Body of pancreas (tissue), 4 donors: ENCODE data around the gene C3orf70. TPM values are rescaled to one million over a fixed set of nuclear protein-coding genes. Genes with fewer than 3 reads are reported as not detected.

ENCODE experiments used
- ATAC-seq: fragments of 150-250 bp; one replicate; pipeline ENCODE4 v1.9.1; 2016
- DNase-seq, 4 donors: peaks; one replicate each; pipeline ENCODE4 v3.0.0-alpha.2; 2019
- H3K27ac ChIP-seq, 4 donors: fragments of 200-600 bp; sonication (generic); 1 replicate in 3 of 4; 2 replicates in 1 of 4; pipeline versions ENCODE4 v1.5.1 to v1.6.1; 2016 to 2019; ENCODE audit warnings: mild to moderate bottlenecking in 1 of 4, mixed read lengths in 1 of 4, moderate library complexity in 1 of 4
- H3K27me3 ChIP-seq, 2 donors: fragments of 200-600 bp; sonication (generic); one replicate each; pipeline ENCODE4 v1.6.0; 2016; ENCODE audit warnings: mild to moderate bottlenecking in 1 of 2
- H3K36me3 ChIP-seq, 2 donors: fragments of 200-600 bp; sonication (generic); replicated peaks in 1 of 2; 2 replicates each; pipeline ENCODE4 v1.5.1; 2016; ENCODE audit warnings: low read depth in 2 of 2; ENCODE audit not compliant: insufficient read depth in 1 of 2
- H3K4me1 ChIP-seq: fragments of 200-600 bp; sonication (generic); one replicate; pipeline ENCODE4 v1.6.0; 2016
- H3K4me3 ChIP-seq, 2 donors: fragments of 200-600 bp; sonication (generic); 1 replicate in 1 of 2; 2 replicates in 1 of 2; pipeline ENCODE4 v1.5.1; 2016 to 2019
- H3K9me3 ChIP-seq, 3 donors: fragments of 200-600 bp; sonication (generic); 1 replicate in 2 of 3; 2 replicates in 1 of 3; pipeline ENCODE4 v1.5.1; 2016
- CTCF ChIP-seq, 7 experiments: fragments of 450-650 bp in 4 of 7; fragments of 200-600 bp in 3 of 7; sonication (generic) in 3 of 7; IDR thresholded peaks; one replicate each; pipeline ENCODE4 v1.5.1; 2016 to 2019; ENCODE audit warnings: antibody characterized with exemption in 7 of 7
- POLR2A ChIP-seq, 3 donors: fragments of 450-650 bp; IDR thresholded peaks; one replicate each; pipeline ENCODE4 v1.6.1; 2016; ENCODE audit warnings: antibody characterized with exemption in 3 of 3, mild to moderate bottlenecking in 2 of 3
- WGBS, 2 donors: methylation state at CpG; one replicate each; pipeline ENCODE4 v1.1.5; 2017; 5-methylcytosine and 5-hydroxymethylcytosine counted together
- intact Hi-C: fragments of 100-400 bp; cut with DNase I; formaldehyde crosslinking; loops from one replicate; pipeline ENCODE4 v1.15.1; 2023
- total RNA-seq, 2 donors: library from RNA; depleted of rRNA; stranded (reverse); fragments of >200 nt; gene quantifications; one replicate each; pipeline ENCODE4 v1.1.0, GENCODE V29; 2016

C3orf70 gene
- total RNA-seq, 2 donors from 2014 or later: 0.99 to 1.0 TPM

- no peak for DNase-seq
- no peak overlapping the region for H3K27ac ChIP-seq
- intact Hi-C loops: no loop called here
- 71 to 83% methylated on average over 1 of the region's 1 CpG for WGBS, 2 donors
- no peaks in the 10 kb centered on the region for H3K27me3 ChIP-seq
- TF ChIP-seq POLR2A (IDR thresholded peaks at IDR 0.05): no peak
- TF ChIP-seq CTCF (IDR thresholded peaks at IDR 0.05): no peak
- no peak overlapping the region for H3K4me3 ChIP-seq
- ATAC-seq: no peak
- no peaks in the 10 kb centered on the region for H3K4me1 ChIP-seq
- H3K9me3 ChIP-seq: no peaks in the 10 kb centered on the region
- H3K36me3 ChIP-seq: no peaks in the 10 kb centered on the region
Measured at GRCh38 chr3:185029086-185029485, 123.8 kb downstream of the C3orf70 start.

GRCh38 chr3:185028121-185028520 lies 124.7 kb downstream of the C3orf70 start:
- 89 to 91% methylated on average over 3 of the region's 3 CpGs for WGBS, 2 donors

More at GRCh38 chr3:185028121-185028520, 124.7 kb downstream of the C3orf70 start:
- Histone ChIP-seq H3K27ac (no peak overlapping the region), H3K27me3 (no peaks in the 10 kb centered on the region), H3K36me3 (no peaks in the 10 kb centered on the region), H3K4me1 (no peaks in the 10 kb centered on the region), H3K4me3 (no peak overlapping the region), H3K9me3 (no peaks in the 10 kb centered on the region)
- intact Hi-C loops: no loop called here
- TF ChIP-seq CTCF (IDR thresholded peaks at IDR 0.05) (no peak), POLR2A (IDR thresholded peaks at IDR 0.05) (no peak)
- ATAC-seq (no peak), DNase-seq (no peak)

Other genes with a start within 250 kb of the C3orf70 start
- 1 to 10 TPM; 8.3 to 9.2 TPM for gene EHHADH, start 101.0 kb upstream of the C3orf70 start, total RNA-seq
- gene MAP3K13, start 210.1 kb upstream of the C3orf70 start, total RNA-seq: 10 to 100 TPM; 20.0 to 27.4 TPM